ENCODE data around the gene SLC29A4. TPM values are rescaled to one million over a fixed set of nuclear protein-coding genes. Genes with fewer than 3 reads are reported as not detected.
A peak's percentile ranks its signal among the peaks of the same experiment; 100 is the strongest.
"Not testable (repeated sequence)": the region's sequence is repeated elsewhere in the genome, so short reads cannot be mapped to it uniquely, and the experiment has no call there.

SLC29A4 gene
- total and polyA plus RNA-seq, 2 of the 4 experiments (the other 2 are of a cell fraction), result 2.3 to 7.6 TPM

- H4K91ac ChIP-seq (ENCODE audit: insufficient read depth, low read depth, low read length); H3K14ac ChIP-seq (replicated peaks; ENCODE audit: low read depth, low read length); H2AFZ ChIP-seq (replicated peaks; ENCODE audit: low read length, poor library complexity); H4K20me1 ChIP-seq (ENCODE audit: insufficient read depth, low read length); in situ Hi-C loops (cut with MboI; ENCODE audit: low sequenced_read_pairs); H3K4me2 ChIP-seq (ENCODE audit: low read depth, low read length); H3K23ac ChIP-seq (ENCODE audit: low read depth, low read length); BruUV-seq (replicated peaks); H3K4ac ChIP-seq (ENCODE audit: low read depth, low read length); POLR2A ChIA-PET (ENCODE audit: unreplicated experiment); H2BK120ac ChIP-seq (ENCODE audit: low read depth, low read length); H2BK20ac ChIP-seq (ENCODE audit: low read depth, low read length); H3K56ac ChIP-seq (ENCODE audit: extremely low read depth, insufficient read depth, low read length); H3K9ac ChIP-seq (ENCODE audit: low read depth, low read length); H3K9me3 ChIP-seq (ENCODE audit: control insufficient read depth, insufficient read depth, low read length); H4K8ac ChIP-seq (ENCODE audit: low read depth in 2 of 2, low read length in 2 of 2); H3K79me1 ChIP-seq (ENCODE audit: low read depth in 1 of 2, low read length in 2 of 2); H2AK9ac ChIP-seq (replicated peaks; ENCODE audit: low read depth, low read length, poor library complexity); dilution Hi-C loops (cut with HindIII; ENCODE audit: low sequenced_read_pairs, unreplicated experiment); H3K9me1 ChIP-seq (ENCODE audit: insufficient read depth, low read length); DNase-seq; H2AK5ac ChIP-seq (ENCODE audit: low read depth, low read length); H3K4me3 ChIP-seq (ENCODE audit: insufficient read depth, low read depth, low read length); H4K5ac ChIP-seq (ENCODE audit: low read depth, low read length); H3K4me1 ChIP-seq (ENCODE audit: control insufficient read depth, insufficient read depth, low read length); H3K27ac ChIP-seq (ENCODE audit: insufficient read depth, low read length); H3K36me3 ChIP-seq (ENCODE audit: control insufficient read depth, insufficient read depth, low read length); intact Hi-C loops (cut with micrococcal nuclease); H3K18ac ChIP-seq (ENCODE audit: low read depth, low read length); H2BK15ac ChIP-seq (ENCODE audit: low read depth, low read length); H2BK5ac ChIP-seq (ENCODE audit: low read depth, low read length, poor library complexity, severe bottlenecking): not testable (repeated sequence)
- no CpG with 5 or more reads among the region's 11 CpGs for WGBS, 2 experiments (ENCODE audit: extremely low coverage in 2 of 2, insufficient read length in 1 of 2)
- peaks cover 18% of the 10 kb centered on the region for H3K27me3 ChIP-seq (ENCODE audit: control insufficient read depth, insufficient read depth, low read length)
- peak; percentile 68 for ATAC-seq (ENCODE audit: low read depth)
- CTCF ChIA-PET, result interaction anchor here (0.6 kb wide), 1 partner anchor 21 kb away, joined by 6 read pairs; no protein-coding TSS in a partner anchor
Measured at GRCh38 chr7:5274985-5275431, 7.7 kb upstream of the SLC29A4 start.

GRCh38 chr7:5275510-5275909 lies 7.2 kb upstream of the SLC29A4 start:
- H3K27ac ChIP-seq (ENCODE audit: insufficient read depth, low read length), result not testable (repeated sequence)

More at GRCh38 chr7:5275510-5275909, 7.2 kb upstream of the SLC29A4 start:
- H4K20me1 ChIP-seq (ENCODE audit: insufficient read depth, low read length); H3K56ac ChIP-seq (ENCODE audit: extremely low read depth, insufficient read depth, low read length); H2BK5ac ChIP-seq (ENCODE audit: low read depth, low read length, poor library complexity, severe bottlenecking); H3K18ac ChIP-seq (ENCODE audit: low read depth, low read length); H3K14ac ChIP-seq (replicated peaks; ENCODE audit: low read depth, low read length); H3K9me1 ChIP-seq (ENCODE audit: insufficient read depth, low read length); intact Hi-C loops (cut with micrococcal nuclease); dilution Hi-C loops (cut with HindIII; ENCODE audit: low sequenced_read_pairs, unreplicated experiment); H3K4me2 ChIP-seq (ENCODE audit: low read depth, low read length); H3K9ac ChIP-seq (ENCODE audit: low read depth, low read length); CTCF ChIA-PET; POLR2A ChIA-PET (ENCODE audit: unreplicated experiment); H3K79me1 ChIP-seq (ENCODE audit: low read depth in 1 of 2, low read length in 2 of 2); H3K4ac ChIP-seq (ENCODE audit: low read depth, low read length); H3K36me3 ChIP-seq (ENCODE audit: control insufficient read depth, insufficient read depth, low read length); H3K9me3 ChIP-seq (ENCODE audit: control insufficient read depth, insufficient read depth, low read length); H4K8ac ChIP-seq (ENCODE audit: low read depth in 2 of 2, low read length in 2 of 2); H2BK15ac ChIP-seq (ENCODE audit: low read depth, low read length); H3K23ac ChIP-seq (ENCODE audit: low read depth, low read length); H3K4me3 ChIP-seq (ENCODE audit: insufficient read depth, low read depth, low read length); H4K5ac ChIP-seq (ENCODE audit: low read depth, low read length); H2AFZ ChIP-seq (replicated peaks; ENCODE audit: low read length, poor library complexity); H3K4me1 ChIP-seq (ENCODE audit: control insufficient read depth, insufficient read depth, low read length); H2AK9ac ChIP-seq (replicated peaks; ENCODE audit: low read depth, low read length, poor library complexity); H2BK120ac ChIP-seq (ENCODE audit: low read depth, low read length); BruUV-seq (replicated peaks); H2BK20ac ChIP-seq (ENCODE audit: low read depth, low read length); DNase-seq; H2AK5ac ChIP-seq (ENCODE audit: low read depth, low read length); H4K91ac ChIP-seq (ENCODE audit: insufficient read depth, low read depth, low read length); in situ Hi-C loops (cut with MboI; ENCODE audit: low sequenced_read_pairs): not testable (repeated sequence)
- H3K27me3 ChIP-seq (ENCODE audit: control insufficient read depth, insufficient read depth, low read length), result peaks cover 16% of the 10 kb centered on the region
- WGBS, 2 experiments (ENCODE audit: extremely low coverage in 2 of 2, insufficient read length in 1 of 2), result no CpG with 5 or more reads among the region's 10 CpGs
- ATAC-seq (ENCODE audit: low read depth), result peak; percentile 43
